GM21619 (cell line): ENCODE measurements around the gene SNW1.
"Not testable (repeated sequence)": the region's sequence is repeated elsewhere in the genome, so short reads cannot be mapped to it uniquely, and the experiment has no call there.

Source experiments
- ATAC-seq: cut with Tn5 transposase; IDR thresholded peaks from one replicate; pipeline ENCODE4 v1.9.1; 2021; ENCODE audit not compliant: unreplicated experiment

The SNW1 gene

DNA sequence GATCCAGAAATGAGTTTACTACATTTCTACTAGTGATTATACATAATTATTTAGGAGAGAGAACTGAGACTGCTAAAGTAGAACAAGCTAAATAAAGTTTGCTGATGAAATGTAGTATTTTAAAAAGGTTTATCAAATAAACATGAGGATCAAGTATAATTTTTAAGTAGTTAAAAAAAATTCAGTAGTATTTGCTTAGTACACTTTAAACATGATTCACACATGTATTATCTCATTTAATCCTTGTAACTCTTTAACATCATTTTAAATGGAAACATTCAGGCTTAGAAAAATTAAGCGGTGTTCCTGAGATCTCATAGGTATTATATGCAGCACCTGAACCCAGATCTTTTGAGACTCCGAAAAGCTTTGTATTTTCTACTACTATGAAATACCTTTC, 8.7 kb downstream of the SNW1 start:
- ATAC-seq, result no peak

GRCh38 chr14:77747425-77747824, 13.5 kb downstream of the SNW1 start:
- ATAC-seq, result not testable (repeated sequence)

DNA sequence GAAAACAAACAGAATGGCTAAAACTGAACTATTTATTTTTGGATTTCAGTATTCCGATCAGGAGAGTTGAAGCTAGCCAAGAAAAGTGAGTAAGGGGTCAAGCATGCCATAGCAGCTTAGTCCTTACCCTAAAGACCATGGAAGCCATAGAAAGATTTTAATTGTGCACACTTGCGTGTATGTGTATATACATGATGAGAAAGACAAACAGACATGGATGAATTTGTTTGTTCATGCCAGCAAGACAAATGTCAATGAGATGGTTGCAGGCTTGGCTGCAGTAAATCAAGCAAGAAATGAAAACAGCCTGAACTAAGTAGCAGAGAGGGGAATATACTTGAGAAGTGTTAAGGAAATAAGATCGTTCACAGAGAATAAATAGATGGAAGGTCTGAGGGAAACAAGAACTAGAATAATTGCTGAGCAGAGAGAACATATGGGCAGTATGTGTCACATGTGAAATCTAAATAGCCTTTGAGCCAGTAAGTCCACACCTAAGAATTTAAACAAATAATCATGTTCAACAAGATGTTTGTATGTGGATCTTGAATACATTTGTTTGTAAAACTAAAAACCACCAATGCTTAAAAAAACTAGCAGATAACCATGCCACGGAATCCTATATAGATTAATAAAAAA, 14.8 kb downstream of the SNW1 start:
- no peak for ATAC-seq

DNA sequence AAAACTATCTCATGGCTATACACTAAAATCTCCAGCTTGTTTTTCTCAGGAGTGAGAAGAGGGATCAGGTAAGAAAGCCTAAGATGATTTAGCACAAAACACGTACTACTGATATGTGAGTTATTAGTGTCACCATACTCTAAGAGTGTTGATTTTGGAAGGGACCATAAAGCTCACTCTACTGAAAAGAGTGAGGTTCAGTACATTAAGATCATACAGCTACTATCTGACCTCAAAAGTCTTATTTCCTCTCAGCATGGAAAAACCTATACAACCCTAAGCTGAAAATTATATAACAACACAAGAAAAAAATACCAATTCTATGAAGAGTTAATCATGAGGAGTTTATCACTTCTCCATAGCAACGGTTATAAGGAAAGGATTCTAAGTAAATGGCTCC, 19.5 kb downstream of the SNW1 start:
- no peak for ATAC-seq

GRCh38 chr14:77738559-77739250, 22.3 kb downstream of the SNW1 start:
- ATAC-seq, result peak; percentile 62

- ATAC-seq, result no peak
Measured at GRCh38 chr14:77730976-77731497, 29.9 kb downstream of the SNW1 start.

GRCh38 chr14:77722301-77722700, 38.7 kb downstream of the SNW1 start:
- no peak for ATAC-seq

GRCh38 chr14:77721437-77721836, 39.5 kb downstream of the SNW1 start:
- ATAC-seq, result no peak

GRCh38 chr14:77717608-77718305, 43.2 kb downstream of the SNW1 start:
- no peak for ATAC-seq

DNA sequence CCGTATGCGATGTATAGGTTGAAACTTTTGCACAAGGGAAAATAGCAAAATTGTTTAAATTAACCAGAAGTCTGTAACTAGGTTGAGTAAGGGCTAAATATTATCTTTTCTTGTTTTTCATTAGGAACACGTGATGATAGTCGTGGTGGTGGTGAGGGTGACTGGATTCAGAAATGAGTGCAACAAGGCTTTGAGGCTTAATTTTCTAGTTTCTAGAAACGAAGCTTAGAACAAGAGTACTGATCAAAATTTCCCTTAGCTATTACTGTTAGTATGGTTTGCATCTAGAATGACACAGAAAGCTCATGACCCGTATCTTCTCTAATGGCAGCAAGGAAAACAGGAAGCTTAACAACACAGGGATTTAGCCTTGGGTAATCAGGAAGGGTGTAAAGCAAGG, 46.0 kb downstream of the SNW1 start:
- no peak for ATAC-seq

DNA sequence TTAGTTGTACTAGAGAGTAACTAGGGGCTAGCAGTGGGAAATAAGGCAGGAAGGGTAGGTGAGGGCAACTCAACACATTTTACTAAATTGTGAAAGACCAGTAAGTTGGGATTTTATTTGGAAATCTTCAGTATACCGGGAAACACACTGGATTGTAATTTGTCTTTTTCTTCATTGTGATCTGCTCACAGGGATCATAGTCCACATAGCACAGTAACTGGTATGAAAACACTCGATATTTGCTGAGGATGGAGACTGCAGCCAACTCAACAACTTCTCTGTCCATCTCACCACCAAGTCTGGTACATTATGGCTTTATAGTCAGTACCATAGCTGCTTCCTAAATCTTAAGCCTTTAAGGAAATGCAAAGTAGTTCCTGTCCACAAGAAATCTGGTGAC, 50.6 kb downstream of the SNW1 start:
- no peak for ATAC-seq

DNA sequence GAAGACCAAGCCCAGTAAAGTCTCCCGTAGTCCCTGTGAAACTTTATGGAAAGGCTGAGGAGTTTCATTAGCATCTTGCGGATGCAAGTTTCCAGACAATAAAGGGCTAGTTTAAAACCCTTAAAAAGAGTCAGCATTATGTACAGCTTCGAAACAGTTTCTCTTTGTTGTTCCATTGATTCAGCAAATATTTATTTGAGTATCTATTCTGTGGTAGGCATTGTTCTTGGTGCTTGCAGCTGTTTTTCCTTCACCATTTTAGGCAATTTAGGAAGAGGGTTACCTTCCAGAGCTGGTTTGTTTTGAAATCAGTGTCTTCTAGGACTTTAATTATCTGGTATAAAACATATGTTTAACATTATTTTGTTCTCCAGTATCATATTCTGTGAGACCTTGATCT, 51.5 kb downstream of the SNW1 start:
- no peak for ATAC-seq

GRCh38 chr14:77708749-77709148, 52.2 kb downstream of the SNW1 start:
- ATAC-seq, result no peak

GRCh38 chr14:77707724-77708408, 53.1 kb downstream of the SNW1 start, which contains the start of the genes ALKBH1 and SLIRP:
Gene ALKBH1 (minus strand): TSS chr14:77708023. CDS start chr14:77708004, 19 bp downstream.
Gene SLIRP (plus strand): TSS chr14:77708103. CDS start chr14:77708112, 9 bp downstream.
- ATAC-seq, result peak; percentile 98

DNA sequence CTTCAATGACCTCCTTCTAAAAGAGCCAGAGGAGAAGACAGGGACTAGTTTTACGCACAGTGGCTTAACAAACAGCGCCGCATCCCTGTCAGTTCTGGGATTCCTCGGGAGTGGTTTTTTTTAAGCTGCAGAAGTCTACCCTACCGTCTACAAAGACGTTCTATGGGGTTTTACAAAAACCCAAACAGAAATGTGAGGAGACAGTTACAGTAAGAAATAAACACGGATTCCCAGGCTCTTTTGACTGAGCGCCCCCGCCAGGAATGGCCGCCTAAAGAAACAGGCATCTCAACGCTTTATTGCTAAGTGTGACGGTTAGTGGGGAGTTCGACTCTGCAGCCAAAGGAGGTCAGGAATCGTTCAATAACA, 53.6 kb downstream of the SNW1 start:
- ATAC-seq, result peak; percentile 33

DNA sequence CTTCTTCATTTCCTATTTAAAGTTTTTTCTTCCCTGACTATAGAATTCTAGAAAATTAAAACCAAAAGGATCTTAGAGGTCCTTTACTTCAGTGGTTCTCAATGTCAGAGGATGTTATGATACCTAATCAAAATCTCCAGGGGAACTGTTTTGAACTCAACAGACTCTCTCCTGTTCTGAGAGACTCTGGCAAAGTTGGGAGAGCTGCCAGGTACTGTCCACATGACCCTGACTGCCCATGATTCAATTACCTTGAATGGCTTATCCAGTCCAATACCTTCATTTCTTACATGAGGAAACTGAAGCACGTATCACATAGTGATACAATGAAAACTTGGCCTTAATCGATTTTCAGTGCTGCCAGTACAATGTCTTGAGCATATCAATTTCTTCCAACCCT, 69.7 kb downstream of the SNW1 start:
- no peak for ATAC-seq

DNA sequence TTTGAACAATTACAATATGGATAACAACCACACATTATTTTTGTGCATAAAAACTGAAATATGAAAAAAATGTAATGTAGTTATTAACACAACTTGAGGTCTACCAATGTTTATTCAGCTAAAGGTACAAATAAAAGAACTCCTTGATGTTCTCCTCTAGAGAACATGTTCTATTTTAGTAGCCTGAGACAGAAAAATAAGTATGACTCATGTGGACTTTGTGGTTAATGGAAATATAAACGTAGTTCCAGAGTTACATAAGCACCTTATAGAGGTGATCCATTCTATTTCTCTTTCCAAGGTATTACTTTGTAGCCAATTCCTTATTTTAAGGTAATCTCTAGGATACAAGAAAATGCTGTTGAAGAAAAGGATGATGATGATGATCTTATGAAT, 78.8 kb downstream of the SNW1 start:
- ATAC-seq, result no peak

- no peak for ATAC-seq
Measured at GRCh38 chr14:77681196-77682157, 79.5 kb downstream of the SNW1 start.

GRCh38 chr14:77674931-77675330, 86.0 kb downstream of the SNW1 start:
- ATAC-seq, result no peak

DNA sequence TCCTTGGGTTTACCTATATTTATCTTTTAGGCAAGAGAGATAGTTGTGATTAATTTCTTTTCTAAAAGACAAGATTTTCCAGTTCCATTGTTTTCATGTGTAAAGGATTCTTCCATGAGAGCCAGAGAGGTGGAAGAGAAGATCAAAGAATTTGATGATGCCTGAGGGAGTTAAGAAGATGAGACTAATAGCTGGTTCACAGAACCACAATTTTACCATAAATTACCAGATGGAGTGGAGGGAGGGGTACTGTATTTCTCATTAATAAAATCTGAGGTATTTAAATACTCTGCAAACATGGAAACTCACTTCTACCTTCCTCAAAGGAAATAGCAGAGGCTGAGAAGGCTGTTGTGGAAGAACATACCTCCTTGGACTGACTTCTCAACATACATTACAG, 87.8 kb downstream of the SNW1 start:
- no peak for ATAC-seq
